COLO668 (cell line): ENCODE results near the gene SNED1.

Source experiments
- DNase-seq: peaks from one replicate; lab custom pipeline; 2025; ENCODE audit not compliant: unreplicated experiment; lab: John Stamatoyannopoulos, UW

SNED1 gene

DNA sequence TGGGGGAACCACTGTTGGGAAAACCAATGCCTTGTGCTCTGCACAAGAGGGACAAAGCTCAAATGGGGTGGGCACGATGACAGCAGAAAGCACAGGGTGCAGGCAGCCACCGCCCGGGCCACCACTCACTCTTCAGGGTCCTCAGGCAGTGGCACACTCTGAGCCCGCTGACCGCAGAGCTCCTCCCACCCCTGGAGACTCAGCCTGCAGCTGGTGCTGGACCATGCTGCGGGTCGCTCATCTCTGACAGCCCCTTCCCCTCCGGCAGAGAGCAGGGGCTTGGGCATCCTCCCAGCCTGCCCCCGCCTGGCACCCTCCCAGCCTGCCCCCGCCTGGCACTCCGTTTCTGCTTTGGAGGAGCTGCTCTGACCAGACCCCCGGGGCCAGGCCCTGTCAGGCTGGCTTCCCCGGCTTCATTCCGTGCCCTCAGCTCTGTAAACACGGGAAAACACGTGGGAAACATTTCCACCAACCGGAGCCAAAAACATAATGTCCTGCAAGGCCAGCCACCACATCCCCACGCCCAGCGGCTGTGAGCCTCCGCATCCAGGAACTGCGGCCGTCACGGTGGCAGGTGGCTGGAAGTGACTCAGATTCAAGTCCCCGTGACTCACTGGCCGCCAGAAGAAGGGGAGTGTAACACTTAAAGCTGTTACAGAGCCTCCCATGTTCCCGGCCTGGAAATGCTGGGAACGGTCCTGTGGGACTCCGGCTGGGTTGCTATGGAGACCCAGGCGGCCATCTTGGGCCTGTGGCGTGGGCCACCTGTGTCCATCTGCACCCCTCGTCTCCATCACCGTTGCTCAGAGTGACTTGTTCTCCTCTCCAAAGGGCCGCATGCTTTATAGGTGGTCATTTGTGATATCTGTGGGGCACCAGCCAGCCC, 6.8 kb upstream of the SNED1 start:
- peak; percentile 92 for DNase-seq

DNA sequence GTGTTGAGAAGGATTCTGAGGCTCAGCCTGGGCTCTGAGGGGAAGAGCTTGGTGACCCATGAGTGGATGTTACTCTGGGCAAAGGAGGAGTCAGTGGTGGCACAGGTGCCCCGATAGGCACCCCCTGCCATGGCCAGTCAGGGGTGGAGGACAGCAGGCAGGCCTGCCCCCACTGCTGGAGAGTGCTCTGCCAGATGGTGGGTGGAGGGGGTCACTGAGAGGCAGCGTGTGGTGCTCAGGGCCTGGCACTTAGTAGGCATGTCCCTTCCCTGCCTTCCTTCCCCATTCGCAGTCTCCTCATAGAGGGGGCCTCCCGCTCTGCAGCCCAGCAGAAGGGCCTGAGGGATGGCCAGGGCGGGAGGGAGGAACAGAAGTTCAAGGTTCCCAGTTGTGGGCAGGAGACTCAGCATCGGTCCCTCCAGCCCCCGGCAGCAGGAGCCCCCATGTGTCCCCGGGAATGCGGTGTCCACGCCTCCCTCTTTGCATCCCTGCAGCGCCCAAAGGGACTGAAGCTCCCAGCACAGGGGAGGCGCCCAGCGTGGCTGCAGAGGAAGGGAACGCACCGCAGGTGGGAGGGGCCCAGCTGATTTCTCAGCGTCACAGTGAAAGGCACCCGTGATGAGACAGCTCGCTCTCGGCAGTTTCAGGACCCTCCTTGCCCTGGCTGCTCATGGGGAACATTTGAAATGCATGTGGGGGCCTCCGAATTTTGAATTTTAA, 5.7 kb upstream of the SNED1 start:
- no peak for DNase-seq

DNA sequence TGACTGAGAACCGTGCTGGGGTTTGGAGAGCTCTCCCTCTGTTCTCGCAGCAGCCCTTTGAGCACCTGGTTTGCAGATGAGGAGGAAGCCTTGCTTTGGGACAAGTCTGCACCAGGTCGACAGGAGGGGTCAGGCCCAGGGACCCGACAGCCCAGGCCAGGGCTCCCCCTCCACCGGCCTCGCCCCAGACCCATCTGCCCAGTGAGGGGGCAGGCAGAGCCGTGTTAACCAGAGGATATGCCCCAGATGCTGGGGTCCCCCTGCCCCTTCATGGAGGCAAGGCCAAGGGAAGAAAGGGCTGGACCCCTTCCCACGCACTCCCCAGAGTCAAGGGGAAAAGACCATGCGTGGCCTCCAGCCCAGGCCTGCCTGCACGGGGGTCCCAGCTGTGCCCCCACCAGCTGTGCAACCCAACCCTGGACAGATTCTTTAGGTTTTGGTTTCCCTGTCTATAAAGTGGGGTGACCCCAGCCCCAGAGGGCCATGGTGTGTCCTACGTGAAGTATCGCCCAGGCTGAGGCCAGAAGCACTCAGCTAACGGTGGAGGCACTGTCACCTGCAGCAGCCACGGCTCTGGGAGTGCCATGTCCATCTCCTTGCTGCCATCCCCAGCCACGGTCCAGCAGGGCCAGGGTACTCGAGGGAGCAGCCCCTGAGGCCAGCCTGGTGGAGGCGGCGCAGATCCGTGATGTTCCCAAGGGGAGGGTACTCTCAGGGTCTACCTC, 4.8 kb upstream of the SNED1 start:
- DNase-seq = no peak

DNA sequence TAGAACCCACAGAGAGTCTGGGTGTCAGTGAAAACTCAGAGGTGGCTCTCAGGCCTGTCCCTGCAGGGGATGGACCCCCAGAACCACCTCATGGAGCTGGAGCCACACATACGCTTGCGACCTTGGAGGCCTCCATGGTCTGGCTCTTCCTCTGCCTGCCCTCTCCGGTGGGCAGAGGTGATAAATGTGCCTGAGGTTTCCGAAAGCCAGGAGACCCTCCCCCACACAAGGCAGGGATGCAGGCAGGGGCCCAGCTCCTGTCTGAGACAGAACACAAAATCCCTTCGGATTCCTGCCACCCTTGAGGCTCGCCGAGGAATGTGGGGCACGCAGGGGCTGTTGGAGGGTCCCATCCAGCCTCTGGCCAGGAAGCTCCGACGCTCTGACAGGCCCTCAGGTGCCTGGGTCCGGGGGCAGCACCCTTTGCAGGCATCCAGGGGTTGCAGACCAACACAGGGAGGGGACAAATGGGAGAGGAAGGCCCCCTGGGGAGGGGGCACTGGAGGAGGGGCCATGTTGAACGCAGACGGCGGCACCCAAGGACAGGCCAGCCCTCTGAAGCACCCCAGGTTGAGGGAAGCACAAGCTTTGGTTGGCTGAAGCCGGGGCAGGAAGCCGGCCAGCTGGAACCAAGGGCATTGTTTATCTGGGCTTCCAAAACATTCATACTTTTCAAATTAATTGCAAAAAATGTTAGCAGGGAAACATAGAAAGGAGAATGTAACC, 4.1 kb upstream of the SNED1 start:
- DNase-seq = no peak

DNA sequence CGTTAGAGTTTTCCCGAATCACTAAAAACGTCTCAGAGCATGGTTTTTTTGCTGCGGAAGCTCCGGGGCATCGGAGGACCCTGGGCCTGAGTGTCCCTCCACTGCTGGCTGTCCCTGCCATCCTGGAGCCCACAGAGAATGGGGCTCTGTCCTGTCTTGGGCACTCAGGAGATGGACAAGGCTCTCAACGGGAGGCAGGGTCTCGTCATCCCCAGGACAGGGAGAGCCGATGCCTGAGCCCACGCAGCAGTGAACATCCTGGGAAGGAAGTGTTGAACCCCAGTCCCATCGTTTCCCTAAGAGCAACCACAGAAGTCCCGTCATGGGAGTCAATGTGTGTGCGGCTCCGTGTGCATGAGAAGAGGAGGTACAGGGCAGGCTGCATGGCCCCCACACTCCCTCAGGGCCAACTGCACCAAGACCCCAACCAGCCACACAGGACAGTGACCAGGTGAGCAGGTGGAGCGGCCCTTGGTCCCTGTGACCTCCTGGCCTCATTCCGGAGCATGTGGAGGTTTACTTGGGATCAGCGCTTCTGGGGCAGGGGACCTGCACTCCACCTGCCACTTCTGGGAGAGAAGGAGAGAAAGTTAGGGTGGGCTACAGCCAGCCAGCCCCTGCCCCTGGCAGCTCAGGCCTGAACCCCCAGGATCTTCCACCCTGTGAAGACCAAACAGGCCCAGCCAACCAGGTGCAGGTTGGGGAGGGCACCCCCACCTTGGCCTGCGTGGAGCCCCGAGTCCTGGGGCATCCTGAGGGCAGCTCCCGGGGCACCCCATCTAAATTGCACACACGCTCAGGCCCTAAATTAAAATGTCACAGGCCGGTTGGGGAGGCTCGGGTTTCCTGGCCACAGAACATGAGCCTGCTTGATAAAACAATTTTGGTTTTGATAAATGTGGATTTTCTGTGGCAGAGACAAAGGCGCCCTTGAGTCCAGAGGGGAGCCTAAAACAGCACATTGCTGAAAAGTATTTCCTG, 3.1 kb upstream of the SNED1 start:
- DNase-seq = no peak

DNA sequence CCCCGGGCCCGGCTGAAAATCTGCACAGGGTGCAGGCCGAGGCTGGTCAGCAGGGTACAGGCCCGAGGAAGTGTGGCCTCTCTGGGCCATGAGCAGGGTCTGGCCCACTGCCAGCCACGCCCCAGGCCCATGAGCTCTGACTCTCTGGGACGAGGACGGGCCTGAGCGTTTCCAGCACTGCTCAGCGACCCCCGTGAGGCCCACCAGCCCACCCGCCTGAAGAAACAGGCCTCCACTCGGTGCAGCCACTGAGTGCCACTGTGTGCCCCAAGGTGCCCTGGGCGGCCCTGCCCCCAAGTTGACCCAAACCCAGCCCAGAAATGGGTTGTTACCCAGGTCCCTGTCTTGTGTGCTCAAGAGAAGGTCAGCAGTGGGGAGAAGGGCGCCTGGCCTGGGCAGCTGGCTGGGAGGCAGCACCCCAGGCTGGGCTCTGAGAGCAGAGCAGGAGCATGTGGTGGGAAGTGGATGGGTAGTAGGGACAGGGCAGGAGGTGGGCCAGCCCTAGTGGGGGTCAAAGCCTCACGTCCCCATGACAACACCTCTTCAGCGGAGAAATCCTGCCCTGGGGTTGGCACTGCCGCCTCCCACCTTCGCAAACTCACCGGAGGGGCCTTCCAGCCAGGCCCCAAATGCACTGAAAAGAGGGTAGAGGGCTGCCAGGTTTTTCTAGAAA, 2.1 kb upstream of the SNED1 start:
- DNase-seq = no peak

DNA sequence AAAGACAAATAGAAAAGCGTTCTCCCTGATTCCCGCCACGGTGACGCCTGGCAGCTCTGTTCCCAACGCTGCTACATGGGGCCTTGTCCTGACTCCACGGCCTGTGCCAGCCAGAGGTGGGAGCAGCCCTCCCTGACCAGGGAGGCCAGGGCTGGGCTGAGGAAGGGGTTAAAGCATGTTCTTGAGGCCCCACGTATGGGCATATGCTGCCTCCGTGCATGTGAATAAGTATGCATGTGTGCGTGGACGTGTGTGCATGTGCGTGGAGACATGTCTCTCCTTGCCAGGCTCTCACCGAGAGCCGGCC, 1.6 kb upstream of the SNED1 start:
- DNase-seq = no peak

DNA sequence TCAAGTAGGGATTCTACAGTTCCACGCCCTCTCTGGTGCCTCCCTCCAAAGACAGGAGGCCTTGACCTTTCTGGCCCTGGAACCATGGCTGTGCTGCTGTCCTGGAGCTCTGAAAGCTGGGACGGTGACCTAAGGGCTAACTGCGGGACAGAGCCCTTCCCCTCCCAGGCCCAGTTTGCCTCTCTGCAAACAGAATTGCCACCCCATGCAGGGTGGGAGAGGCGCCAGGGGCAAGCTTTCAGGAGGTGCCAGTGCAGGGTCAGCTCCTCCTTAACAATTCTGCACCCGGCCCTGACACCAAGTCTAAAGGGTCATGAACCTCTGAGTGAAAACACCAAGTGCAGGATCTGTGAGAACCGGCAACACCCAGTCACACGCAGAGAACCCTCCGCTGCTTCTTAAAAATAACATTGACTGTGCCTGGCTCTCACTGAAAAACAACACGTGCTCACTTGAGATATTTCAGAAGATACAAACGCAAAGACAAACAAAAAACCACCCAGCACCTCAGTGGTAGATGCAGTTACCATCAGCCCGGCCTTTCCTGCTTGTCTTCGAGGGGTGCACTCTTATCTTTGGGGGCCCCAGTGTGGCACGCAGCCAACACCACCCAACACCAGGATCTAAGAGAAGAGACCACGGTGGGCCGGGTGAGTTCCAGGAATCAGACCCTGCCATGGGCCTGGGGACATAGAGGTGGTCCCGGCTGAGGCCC, 1.1 kb upstream of the SNED1 start:
- DNase-seq = no peak

DNA sequence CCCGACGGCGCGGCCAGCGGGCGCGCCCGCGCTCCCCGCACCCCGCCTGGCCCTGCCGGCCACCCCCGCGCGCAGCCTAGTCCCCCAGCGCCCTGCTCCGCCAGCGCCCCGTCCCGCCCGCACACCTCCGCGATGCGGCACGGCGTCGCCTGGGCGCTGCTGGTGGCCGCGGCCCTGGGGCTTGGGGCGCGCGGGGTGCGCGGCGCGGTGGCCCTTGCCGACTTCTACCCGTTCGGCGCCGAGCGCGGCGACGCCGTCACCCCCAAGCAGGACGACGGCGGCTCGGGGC, 232 bp downstream of the SNED1 start:
- peak; percentile 58 for DNase-seq

DNA sequence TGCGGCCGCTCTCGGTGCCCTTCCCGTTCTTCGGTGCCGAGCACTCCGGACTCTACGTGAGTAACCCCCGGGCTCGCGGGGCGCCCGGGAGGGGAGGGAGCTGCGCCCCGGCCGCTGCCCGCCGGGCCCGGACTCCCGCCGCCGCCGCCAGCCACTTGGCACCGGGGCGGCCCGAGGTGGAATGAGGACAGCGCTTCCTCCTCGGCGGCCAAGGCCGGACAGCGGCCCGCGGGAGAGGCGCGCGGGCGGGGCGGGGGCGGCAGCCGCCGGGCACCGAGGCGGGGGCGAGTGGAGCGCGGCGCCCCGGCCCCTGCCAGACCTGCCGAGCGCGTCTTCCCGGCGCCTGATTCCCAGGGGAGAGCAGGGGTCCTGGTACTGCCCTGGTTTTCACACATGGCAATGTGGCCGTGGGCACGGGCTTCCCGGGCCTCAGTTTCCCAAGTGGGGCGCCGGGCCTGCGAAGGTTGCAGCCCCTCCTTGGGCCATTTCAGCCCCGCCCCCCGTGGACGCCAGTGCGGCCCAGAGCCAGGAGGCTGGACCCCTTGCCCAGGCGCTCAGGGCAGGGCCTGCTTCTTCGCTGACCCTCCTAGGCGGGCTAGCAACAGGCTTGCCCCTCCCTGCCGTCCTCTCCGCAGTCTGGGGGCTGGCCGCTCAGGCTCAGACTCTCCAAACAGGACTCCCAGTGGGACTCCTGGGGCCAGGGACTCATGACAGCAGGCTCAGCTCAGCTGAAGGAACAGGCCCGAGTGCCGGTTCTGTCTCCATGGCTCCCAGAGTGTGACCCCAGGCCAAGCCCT, 775 bp downstream of the SNED1 start:
- peak; percentile 58 for DNase-seq

DNA sequence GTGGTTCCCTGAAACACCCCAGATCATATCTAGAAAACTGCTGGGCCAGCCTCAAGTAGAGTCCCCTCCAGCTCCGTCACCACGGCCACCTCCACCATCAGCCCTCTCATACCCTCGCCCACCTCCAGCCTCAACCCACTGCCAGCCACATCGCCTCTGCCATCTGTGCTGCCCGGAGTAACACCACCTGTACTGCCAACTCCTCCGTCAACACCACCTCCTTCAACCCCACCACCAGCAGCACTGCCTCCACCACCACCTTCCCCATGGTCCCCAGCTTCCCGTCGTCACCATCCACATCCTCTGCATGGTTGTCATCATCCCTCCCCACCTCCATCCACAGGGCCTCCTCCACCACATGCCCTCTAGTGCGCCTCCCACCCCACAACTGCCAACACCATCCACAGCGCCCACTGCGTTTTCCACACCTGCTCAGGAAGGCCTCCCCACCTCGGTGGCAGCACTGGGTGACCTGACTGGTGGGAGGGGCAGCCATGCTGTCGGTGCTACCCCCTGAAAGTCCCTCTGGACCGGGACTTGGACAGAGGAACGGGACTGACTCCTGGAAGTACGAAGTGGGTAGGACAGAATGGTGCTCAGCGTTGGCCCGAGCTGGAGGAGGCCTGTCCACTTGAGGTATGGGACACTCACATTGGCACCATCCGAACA, 1.6 kb downstream of the SNED1 start:
- no peak for DNase-seq

DNA sequence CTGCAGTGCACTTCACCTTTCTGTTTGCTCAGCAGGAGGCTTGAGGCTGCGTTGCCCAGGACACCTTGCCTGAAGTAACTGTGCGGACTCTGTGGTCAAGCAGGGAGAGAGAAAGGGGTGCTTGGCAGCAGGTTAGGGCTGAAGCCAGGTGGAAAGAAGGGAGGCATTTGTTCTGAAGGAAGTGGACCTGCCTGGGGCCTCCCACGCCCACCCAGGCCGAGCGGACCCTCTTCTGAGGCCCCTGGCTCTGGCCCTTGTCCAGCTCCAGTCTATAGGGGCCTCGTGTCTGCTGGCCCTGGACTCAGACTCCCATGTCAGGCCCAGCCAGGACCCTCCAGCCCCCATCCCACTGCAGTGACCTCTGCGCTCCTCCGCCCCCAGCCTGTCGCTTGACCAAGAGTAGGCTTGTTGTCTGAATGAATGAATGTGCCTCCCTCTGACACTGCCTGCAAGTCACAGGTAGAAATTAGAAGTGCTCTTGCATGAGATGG, 2.5 kb downstream of the SNED1 start:
- peak; percentile 56 for DNase-seq

DNA sequence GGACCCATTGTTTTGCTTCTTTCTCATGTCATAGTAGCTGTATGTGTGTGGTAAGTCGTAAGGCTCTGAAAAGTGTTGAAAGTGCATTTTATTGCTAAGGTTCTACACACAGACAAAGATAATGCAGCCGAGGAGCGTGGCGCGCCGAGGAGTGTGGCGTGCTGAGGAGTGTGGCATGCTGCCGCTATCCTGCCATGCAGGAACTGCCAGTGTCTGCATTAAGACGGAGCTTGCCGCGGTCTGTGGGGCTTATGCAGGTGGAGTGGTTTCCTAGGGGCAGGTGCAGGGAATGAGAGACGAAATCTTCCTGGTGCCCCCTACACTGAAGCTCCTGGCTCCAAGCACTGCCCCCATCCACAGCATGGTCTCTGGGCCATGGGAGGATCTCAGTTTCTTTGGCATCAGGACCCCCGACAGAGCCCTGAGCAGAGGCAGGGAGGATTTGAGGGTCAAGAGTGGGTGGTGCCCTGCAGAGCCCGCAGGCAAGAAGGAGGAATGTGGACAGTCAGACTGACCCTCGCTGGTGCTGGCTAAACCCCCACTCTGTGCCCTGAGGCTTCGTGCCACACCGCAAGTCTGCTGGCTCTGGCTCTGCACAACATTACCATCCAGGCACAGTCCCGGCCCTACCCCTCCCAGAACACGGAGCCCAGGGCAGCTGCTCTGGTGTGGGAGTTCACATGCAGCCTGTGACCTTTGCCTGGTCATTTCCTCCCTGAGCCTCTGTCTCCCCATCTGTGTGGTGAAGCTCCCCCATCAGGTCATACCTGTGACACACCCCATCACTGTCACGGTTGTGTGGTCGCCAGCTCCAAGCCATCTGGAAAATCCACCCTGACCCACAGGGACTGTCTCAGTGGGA, 3.2 kb downstream of the SNED1 start:
- no peak for DNase-seq

DNA sequence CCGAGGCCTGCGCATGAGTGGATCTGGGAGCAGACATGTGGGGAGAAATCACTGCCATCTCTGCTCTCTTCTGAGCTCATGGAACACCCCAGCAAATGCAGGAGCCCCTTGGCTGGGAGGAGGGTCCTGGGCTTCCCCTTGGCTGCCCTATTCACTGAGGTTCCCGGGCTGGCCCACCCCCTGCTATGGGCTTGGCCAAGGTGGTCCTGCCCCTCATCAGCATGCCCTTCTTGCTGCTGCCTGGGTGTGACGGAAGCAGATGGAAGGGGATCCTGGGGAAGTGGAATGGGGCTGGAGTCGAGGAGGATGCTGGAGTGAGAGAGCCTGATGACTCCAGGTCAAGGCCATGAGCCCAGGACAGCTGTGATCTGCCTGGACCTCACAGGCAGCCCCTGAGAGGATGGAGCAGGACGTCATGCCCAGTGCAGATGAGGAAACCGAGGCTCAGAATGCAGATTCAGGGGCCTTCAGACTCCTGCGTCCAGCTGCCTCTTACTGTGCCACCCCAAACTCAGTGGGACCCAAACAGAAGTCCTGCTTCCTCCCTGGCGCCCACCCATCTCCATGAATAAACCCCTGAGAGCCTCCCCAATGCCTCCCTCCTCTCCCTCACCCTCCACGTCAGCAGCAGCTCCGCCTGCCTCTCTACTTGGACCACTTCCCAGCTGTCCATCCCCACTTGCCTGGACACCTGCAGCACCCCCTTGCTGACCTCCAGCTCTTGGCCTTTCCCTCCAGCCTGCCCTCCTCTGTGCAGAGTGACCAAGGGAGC, 4.0 kb downstream of the SNED1 start:
- DNase-seq = no peak

DNA sequence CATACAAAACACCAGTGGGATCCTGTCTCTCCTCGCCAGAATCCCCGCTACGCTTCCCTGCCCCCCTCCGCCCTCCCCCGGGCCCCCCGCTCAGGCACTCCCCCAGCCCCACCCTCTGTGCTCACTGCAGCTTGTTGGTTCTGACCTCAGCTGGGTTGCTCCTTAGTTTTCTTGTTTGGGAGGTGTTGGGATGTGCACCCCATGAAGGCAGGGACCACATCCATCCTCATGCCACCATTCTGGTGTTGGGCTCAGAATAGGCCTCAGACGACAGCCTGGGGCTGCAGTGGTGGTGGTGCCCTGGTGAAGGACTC, 4.6 kb downstream of the SNED1 start:
- no peak for DNase-seq

DNA sequence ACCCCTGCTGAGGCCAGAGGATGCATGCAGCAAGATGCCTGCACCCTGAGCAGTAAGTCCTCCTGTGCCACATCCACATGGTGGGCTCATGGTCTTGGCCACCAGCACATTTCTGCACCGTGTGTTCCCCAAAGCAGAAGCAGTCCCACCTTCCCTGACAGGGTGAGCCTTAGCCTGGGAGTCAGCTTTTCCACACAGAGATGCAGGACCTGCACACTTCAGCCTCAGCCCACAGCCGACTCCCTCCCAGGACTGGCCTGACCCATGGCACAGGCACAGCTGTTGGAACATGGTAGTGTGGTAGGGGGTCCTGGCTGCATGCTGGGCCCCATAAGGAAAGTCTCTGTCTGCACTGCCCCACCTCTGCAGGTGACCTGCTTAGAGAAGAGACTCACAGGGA, 5.0 kb downstream of the SNED1 start:
- no peak for DNase-seq
